ENCODE results near the gene ZSCAN9. TPM values are rescaled to one million over a fixed set of nuclear protein-coding genes. Genes with fewer than 3 reads are reported as not detected.
A peak's percentile ranks its signal among the peaks of the same experiment; 100 is the strongest.

ZSCAN9 gene
- total and polyA plus RNA-seq, 2 of the 13 experiments (the other 11 are each of a cell fraction or from before 2014, with no cell fraction given) = 14.6 to 17.8 TPM

DNA sequence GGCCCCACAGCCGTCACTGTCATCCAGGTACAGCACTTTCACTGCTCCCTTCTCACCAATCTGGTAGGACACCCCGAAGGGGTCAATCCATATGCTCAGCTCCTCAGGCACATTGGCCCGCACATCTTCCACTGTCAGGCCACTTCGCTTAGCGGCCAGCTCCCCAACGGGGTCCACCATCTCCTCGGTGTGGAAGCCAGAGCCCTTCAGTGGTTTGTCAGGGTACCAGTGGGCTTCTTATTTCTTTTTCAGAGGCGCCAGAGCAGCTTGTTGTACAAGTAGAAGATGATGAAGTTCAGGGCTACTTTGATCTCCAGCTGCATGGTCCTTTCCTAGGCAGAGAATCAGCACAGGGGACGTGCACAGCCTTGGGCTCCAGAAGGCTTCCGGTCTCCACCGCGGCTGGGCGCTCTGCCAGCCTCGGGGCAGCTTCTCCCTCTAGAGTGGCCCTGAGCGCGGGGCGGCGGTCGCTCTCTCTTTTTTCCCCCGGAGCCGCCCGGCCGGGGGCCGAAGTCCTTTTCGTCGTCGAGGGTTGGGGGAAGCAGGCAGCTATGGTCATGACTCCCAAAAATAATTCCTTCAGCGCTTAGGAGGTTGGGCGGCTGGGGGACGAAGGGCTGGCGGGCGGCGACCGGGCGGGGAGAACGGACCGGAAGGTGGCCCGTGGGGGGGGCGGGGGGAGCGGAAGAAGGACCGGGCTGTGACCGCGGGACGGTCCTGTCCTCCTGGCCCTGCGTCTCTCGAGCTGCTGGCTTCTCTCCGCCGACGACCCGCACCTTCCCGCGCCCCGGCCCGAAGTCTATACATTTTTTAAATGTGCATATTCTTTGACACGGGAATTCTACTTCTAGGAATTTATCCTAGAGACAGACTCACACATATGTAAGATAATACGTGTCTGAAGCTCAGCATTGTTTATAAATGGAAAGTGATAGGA is 6.5 kb upstream of the ZSCAN9 start (continued):
- TF ChIP-seq, protein P1, sequence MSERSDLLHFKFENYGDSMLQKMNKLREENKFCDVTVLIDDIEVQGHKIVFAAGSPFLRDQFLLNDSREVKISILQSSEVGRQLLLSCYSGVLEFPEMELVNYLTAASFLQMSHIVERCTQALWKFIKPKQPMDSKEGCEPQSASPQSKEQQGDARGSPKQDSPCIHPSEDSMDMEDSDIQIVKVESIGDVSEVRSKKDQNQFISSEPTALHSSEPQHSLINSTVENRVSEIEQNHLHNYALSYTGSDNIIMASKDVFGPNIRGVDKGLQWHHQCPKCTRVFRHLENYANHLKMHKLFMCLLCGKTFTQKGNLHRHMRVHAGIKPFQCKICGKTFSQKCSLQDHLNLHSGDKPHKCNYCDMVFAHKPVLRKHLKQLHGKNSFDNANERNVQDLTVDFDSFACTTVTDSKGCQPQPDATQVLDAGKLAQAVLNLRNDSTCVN (CRISPR knock-in tag; IDR thresholded peaks at IDR 0.05; ENCODE audit: borderline replicate concordance) = peak; percentile 96
- TF ChIP-seq, protein P2, sequence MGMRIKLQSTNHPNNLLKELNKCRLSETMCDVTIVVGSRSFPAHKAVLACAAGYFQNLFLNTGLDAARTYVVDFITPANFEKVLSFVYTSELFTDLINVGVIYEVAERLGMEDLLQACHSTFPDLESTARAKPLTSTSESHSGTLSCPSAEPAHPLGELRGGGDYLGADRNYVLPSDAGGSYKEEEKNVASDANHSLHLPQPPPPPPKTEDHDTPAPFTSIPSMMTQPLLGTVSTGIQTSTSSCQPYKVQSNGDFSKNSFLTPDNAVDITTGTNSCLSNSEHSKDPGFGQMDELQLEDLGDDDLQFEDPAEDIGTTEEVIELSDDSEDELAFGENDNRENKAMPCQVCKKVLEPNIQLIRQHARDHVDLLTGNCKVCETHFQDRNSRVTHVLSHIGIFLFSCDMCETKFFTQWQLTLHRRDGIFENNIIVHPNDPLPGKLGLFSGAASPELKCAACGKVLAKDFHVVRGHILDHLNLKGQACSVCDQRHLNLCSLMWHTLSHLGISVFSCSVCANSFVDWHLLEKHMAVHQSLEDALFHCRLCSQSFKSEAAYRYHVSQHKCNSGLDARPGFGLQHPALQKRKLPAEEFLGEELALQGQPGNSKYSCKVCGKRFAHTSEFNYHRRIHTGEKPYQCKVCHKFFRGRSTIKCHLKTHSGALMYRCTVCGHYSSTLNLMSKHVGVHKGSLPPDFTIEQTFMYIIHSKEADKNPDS (CRISPR knock-in tag; IDR thresholded peaks at IDR 0.05) = no peak
- TF ChIP-seq SMAD3 (CRISPR knock-in tag; IDR thresholded peaks at IDR 0.05) (no peak), FOXK2 (IDR thresholded peaks at IDR 0.05) (no peak), TSC22D2 (CRISPR knock-in tag; IDR thresholded peaks at IDR 0.05; ENCODE audit: borderline replicate concordance) (no peak), SOX6 (IDR thresholded peaks at IDR 0.05) (no peak), SOX6 (CRISPR knock-in tag; IDR thresholded peaks at IDR 0.05) (peak; percentile 57; the same call in 1 of the 2 replicates), HNF4A (CRISPR knock-in tag; IDR thresholded peaks at IDR 0.05) (0 out of 2 replicates have a peak, but pooled peaks have one; percentile 5), ARID2 (CRISPR knock-in tag; IDR thresholded peaks at IDR 0.05; ENCODE audit: borderline replicate concordance) (no peak), ATF1 (CRISPR knock-in tag; IDR thresholded peaks at IDR 0.05) (no peak), ESRRA (CRISPR knock-in tag; IDR thresholded peaks at IDR 0.05; ENCODE audit: low read depth) (peak; percentile 32; the same call in 1 of the 2 replicates), MIER2 (CRISPR knock-in tag; IDR thresholded peaks at IDR 0.05) (no peak), MIXL1 (CRISPR knock-in tag; IDR thresholded peaks at IDR 0.05) (0 out of 2 replicates have a peak, but pooled peaks have one; percentile 5), ZNF619 (CRISPR knock-in tag; IDR thresholded peaks at IDR 0.05) (no peak), SP4 (CRISPR knock-in tag; IDR thresholded peaks at IDR 0.05) (peak; percentile 69; the same call in 1 of the 2 replicates), NCOA5 (CRISPR knock-in tag; IDR thresholded peaks at IDR 0.05) (no peak), RELA (CRISPR knock-in tag; IDR thresholded peaks at IDR 0.05) (no peak), NR1H2 (CRISPR knock-in tag; IDR thresholded peaks at IDR 0.05; ENCODE audit: borderline replicate concordance, low read depth) (no peak), HNRNPLL (IDR thresholded peaks at IDR 0.05; ENCODE audit: low read depth, low read length, poor library complexity, severe bottlenecking) (peak; percentile 50), AGO2 (optimal IDR thresholded peaks at IDR 0.05; ENCODE audit: low read depth, low read length) (peak; percentile 34), GLI4 (CRISPR knock-in tag; IDR thresholded peaks at IDR 0.05; ENCODE audit: borderline replicate concordance) (no peak; the same call in 1 of the 2 replicates), ZNF20 (CRISPR knock-in tag; IDR thresholded peaks at IDR 0.05) (no peak; the same call in 1 of the 2 replicates)
- TF ChIP-seq, protein P3, sequence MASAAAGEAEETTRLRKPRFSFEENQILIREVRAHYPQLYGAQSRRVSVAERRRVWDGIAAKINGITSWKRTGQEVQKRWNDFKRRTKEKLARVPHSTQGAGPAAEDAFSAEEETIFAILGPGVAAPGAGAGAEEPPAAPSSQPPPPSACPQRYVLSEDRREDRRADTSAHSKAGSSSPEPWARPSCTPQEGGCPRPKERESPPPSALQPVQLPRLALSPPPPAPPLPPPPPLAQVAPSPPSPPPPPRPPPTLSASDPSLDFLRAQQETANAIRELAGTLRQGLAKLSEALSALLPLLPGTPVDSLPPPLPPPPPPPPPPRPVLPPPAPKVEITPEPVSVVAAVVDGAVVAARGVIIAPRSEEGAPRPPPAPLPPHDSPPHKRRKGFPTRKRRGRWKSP (CRISPR knock-in tag; IDR thresholded peaks at IDR 0.05) = peak; percentile 41; the same call in 1 of the 2 replicates
- TF ChIP-seq, protein P4, sequence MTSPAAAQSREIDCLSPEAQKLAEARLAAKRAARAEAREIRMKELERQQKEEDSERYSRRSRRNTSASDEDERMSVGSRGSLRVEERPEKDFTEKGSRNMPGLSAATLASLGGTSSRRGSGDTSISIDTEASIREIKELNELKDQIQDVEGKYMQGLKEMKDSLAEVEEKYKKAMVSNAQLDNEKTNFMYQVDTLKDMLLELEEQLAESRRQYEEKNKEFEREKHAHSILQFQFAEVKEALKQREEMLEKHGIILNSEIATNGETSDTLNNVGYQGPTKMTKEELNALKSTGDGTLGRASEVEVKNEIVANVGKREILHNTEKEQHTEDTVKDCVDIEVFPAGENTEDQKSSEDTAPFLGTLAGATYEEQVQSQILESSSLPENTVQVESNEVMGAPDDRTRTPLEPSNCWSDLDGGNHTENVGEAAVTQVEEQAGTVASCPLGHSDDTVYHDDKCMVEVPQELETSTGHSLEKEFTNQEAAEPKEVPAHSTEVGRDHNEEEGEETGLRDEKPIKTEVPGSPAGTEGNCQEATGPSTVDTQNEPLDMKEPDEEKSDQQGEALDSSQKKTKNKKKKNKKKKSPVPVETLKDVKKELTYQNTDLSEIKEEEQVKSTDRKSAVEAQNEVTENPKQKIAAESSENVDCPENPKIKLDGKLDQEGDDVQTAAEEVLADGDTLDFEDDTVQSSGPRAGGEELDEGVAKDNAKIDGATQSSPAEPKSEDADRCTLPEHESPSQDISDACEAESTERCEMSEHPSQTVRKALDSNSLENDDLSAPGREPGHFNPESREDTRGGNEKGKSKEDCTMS (CRISPR knock-in tag; conservative IDR thresholded peaks at IDR 0.05) = no peak
